ENCODE results near the gene P2RX7.

- TF ChIP-seq USF1 (IDR thresholded peaks at IDR 0.05) = no peak
- TF ChIP-seq ZBTB7A (IDR thresholded peaks at IDR 0.05; ENCODE audit: low read depth) = no peak
- TF ChIP-seq REST (IDR thresholded peaks at IDR 0.05; ENCODE audit: low read depth) = no peak
- TF ChIP-seq EP300 (IDR thresholded peaks at IDR 0.05; ENCODE audit: borderline replicate concordance) = no peak
Observed at GRCh38 chr12:121189131-121189530, 56.5 kb downstream of the P2RX7 start.
